ENCODE results near the gene SMIM14. TPM values are rescaled to one million over a fixed set of nuclear protein-coding genes. Genes with fewer than 3 reads are reported as not detected.

The SMIM14 gene
- total RNA-seq, 1 experiment from 2014 or later, result 14.5 TPM

DNA sequence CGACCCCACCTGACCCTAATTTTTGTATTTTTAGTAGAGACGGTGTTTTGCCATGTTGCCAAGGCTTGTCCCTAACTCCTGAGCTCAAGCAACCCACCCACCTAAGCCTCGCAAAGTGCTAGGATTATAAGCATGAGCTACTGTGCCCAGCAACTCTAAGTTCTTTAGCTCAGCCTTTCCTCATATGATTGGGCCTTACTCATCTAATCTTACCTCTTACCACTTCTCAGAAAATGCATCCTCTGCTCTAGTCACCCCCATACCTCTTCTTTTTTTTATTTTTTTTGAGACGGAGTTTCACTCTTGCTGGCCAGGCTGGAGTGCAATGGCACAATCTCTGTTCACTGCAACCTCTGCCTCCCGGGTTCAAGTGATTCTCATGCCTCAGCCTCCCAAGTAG, 75.9 kb downstream of the SMIM14 start:
- POLR2A ChIA-PET (ENCODE audit: low non-redundant PET), result no interaction called here
- intact Hi-C loops (cut with micrococcal nuclease; ENCODE audit: unreplicated experiment), result no loop called here
- no peak for TF ChIP-seq EZH2 (IDR thresholded peaks at IDR 0.05; ENCODE audit: borderline replicate concordance, low read depth, low read length, poor library complexity, severe bottlenecking)
- TF ChIP-seq, protein P1, sequence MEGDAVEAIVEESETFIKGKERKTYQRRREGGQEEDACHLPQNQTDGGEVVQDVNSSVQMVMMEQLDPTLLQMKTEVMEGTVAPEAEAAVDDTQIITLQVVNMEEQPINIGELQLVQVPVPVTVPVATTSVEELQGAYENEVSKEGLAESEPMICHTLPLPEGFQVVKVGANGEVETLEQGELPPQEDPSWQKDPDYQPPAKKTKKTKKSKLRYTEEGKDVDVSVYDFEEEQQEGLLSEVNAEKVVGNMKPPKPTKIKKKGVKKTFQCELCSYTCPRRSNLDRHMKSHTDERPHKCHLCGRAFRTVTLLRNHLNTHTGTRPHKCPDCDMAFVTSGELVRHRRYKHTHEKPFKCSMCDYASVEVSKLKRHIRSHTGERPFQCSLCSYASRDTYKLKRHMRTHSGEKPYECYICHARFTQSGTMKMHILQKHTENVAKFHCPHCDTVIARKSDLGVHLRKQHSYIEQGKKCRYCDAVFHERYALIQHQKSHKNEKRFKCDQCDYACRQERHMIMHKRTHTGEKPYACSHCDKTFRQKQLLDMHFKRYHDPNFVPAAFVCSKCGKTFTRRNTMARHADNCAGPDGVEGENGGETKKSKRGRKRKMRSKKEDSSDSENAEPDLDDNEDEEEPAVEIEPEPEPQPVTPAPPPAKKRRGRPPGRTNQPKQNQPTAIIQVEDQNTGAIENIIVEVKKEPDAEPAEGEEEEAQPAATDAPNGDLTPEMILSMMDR (conservative IDR thresholded peaks at IDR 0.05; ENCODE audit: low read depth, low read length), result no peak
- H3K27ac ChIP-seq (ENCODE audit: low read depth, low read length, poor library complexity, severe bottlenecking), result no peak overlapping the region
- H3K9me3 ChIP-seq (ENCODE audit: low read depth, low read length, poor library complexity, severe bottlenecking), result peaks cover 4% of the 10 kb centered on the region
- H3K27me3 ChIP-seq (replicated peaks; ENCODE audit: insufficient read depth, low read depth, low read length, poor library complexity), result no peaks in the 10 kb centered on the region
- H3K4me1 ChIP-seq (ENCODE audit: insufficient read depth, low read length, poor library complexity, severe bottlenecking), result no peaks in the 10 kb centered on the region
- DNase-seq (ENCODE audit: low spot score), result no peak
- no peak overlapping the region for H3K4me3 ChIP-seq (ENCODE audit: low read depth, low read length, poor library complexity, severe bottlenecking)
- CTCF ChIA-PET, result no interaction called here
- no TSS peak for BruUV-seq (replicated peaks)
- no peaks in the 10 kb centered on the region for H3K36me3 ChIP-seq (ENCODE audit: insufficient read depth, low read length, poor library complexity, severe bottlenecking)

GRCh38 chr4:39559626-39560025, 79.0 kb downstream of the SMIM14 start:
- Histone ChIP-seq H3K27me3 (replicated peaks; ENCODE audit: insufficient read depth, low read depth, low read length, poor library complexity) (no peaks in the 10 kb centered on the region), H3K4me1 (ENCODE audit: insufficient read depth, low read length, poor library complexity, severe bottlenecking) (no peaks in the 10 kb centered on the region), H3K4me3 (ENCODE audit: low read depth, low read length, poor library complexity, severe bottlenecking) (no peak overlapping the region), H3K36me3 (ENCODE audit: insufficient read depth, low read length, poor library complexity, severe bottlenecking) (no peaks in the 10 kb centered on the region), H3K27ac (ENCODE audit: low read depth, low read length, poor library complexity, severe bottlenecking) (no peak overlapping the region), H3K9me3 (ENCODE audit: low read depth, low read length, poor library complexity, severe bottlenecking) (no peaks in the 10 kb centered on the region)
- DNase-seq (ENCODE audit: low spot score), result no peak
- intact Hi-C loops (cut with micrococcal nuclease; ENCODE audit: unreplicated experiment), result no loop called here
- TF ChIP-seq EZH2 (IDR thresholded peaks at IDR 0.05; ENCODE audit: borderline replicate concordance, low read depth, low read length, poor library complexity, severe bottlenecking), result no peak
- TF ChIP-seq, protein P1 (conservative IDR thresholded peaks at IDR 0.05; ENCODE audit: low read depth, low read length), result no peak
- POLR2A ChIA-PET (ENCODE audit: low non-redundant PET), result no interaction called here
- CTCF ChIA-PET, result no interaction called here
- no TSS peak for BruUV-seq (replicated peaks)

DNA sequence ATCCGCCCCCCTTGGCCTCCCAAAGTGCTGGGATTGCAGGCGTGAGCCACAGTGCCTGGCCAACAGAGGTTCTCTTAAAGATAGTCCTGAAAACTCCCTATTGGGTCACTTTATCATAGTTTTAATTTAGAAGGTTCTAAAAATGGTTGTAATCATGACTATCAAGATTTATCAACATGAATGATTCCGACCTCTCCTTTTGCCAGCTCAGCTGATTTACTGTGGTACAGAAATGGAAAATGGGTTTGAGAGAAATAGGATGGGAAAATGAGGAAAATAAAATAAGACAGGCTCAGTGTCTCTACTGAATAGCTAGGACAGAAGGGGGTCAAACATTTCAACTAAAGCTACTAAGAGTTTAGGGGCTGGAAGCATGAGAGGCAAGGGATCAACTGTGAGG, 83.2 kb downstream of the SMIM14 start:
- ChIA-PET CTCF (no interaction called here), POLR2A (ENCODE audit: low non-redundant PET) (no interaction called here)
- TF ChIP-seq, protein P1 (conservative IDR thresholded peaks at IDR 0.05; ENCODE audit: low read depth, low read length), result no peak
- TF ChIP-seq EZH2 (IDR thresholded peaks at IDR 0.05; ENCODE audit: borderline replicate concordance, low read depth, low read length, poor library complexity, severe bottlenecking), result no peak

More for the DNA sequence above, 83.2 kb downstream of the SMIM14 start:
- Histone ChIP-seq H3K27me3 (replicated peaks; ENCODE audit: insufficient read depth, low read depth, low read length, poor library complexity) (no peaks in the 10 kb centered on the region), H3K36me3 (ENCODE audit: insufficient read depth, low read length, poor library complexity, severe bottlenecking) (no peaks in the 10 kb centered on the region), H3K27ac (ENCODE audit: low read depth, low read length, poor library complexity, severe bottlenecking) (no peak overlapping the region), H3K9me3 (ENCODE audit: low read depth, low read length, poor library complexity, severe bottlenecking) (no peaks in the 10 kb centered on the region), H3K4me1 (ENCODE audit: insufficient read depth, low read length, poor library complexity, severe bottlenecking) (no peaks in the 10 kb centered on the region), H3K4me3 (ENCODE audit: low read depth, low read length, poor library complexity, severe bottlenecking) (no peak overlapping the region)
- BruUV-seq (replicated peaks), result no TSS peak
- intact Hi-C loops (cut with micrococcal nuclease; ENCODE audit: unreplicated experiment), result no loop called here
- DNase-seq (ENCODE audit: low spot score), result no peak
